GM23338 (cell line): ENCODE measurements around the gene LCTL. TPM values are rescaled to one million over a fixed set of nuclear protein-coding genes. Genes with fewer than 3 reads are reported as not detected.

Experiments used
- ATAC-seq: fragments of 200-7000 bp; cut with Tn5 transposase; 3 replicates; pipeline ENCODE4 v1.9.1; 2020
- DNase-seq: peaks from one replicate; pipeline ENCODE4 v3.0.0-alpha.2; 2015; ENCODE audit warnings: low spot score
- H2AFZ ChIP-seq: fragments of 200-600 bp; sonication (generic); 2 replicates; pipeline ENCODE4 v1.8.0; 2016; ENCODE audit warnings: antibody characterized with exemption, mild to moderate bottlenecking, moderate library complexity
- H3F3A ChIP-seq: fragments of 200-600 bp; sonication (generic); replicated peaks from 2 replicates; pipeline ENCODE4 v1.8.0; 2017; ENCODE audit warnings: antibody characterized with exemption, mixed run types, low read depth
- H3K27ac ChIP-seq: fragments of 200-600 bp; sonication (generic); 2 replicates; pipeline ENCODE4 v1.6.1; 2016; ENCODE audit warnings: low read depth
- H3K27me3 ChIP-seq: fragments of 200-600 bp; sonication (generic); 2 replicates; pipeline ENCODE4 v1.8.0; 2016; ENCODE audit warnings: mild to moderate bottlenecking, mixed run types, moderate library complexity; ENCODE audit not compliant: insufficient read depth
- H3K36me3 ChIP-seq: fragments of 200-600 bp; sonication (generic); 2 replicates; pipeline ENCODE4 v1.8.0; 2016; ENCODE audit warnings: mild to moderate bottlenecking; ENCODE audit not compliant: insufficient read depth
- H3K4me1 ChIP-seq: fragments of 200-600 bp; sonication (generic); 2 replicates; pipeline ENCODE4 v1.8.0; 2016; ENCODE audit warnings: mild to moderate bottlenecking, moderate library complexity; ENCODE audit not compliant: insufficient read depth
- H3K4me2 ChIP-seq: fragments of 200-600 bp; sonication (generic); 2 replicates; pipeline ENCODE4 v1.7.1; 2017; ENCODE audit warnings: mixed run types
- H3K4me3 ChIP-seq: fragments of 200-600 bp; sonication (generic); 2 replicates; pipeline ENCODE4 v1.6.1; 2016; ENCODE audit warnings: mixed run types
- H3K79me2 ChIP-seq: fragments of 200-600 bp; sonication (generic); replicated peaks from 2 replicates; pipeline ENCODE4 v1.8.0; 2017; ENCODE audit warnings: mild to moderate bottlenecking; ENCODE audit not compliant: insufficient read depth
- H3K9me2 ChIP-seq: fragments of 200-600 bp; sonication (generic); 2 replicates; pipeline ENCODE4 v1.8.0; 2017; ENCODE audit not compliant: insufficient read depth
- H4K20me1 ChIP-seq: fragments of 200-600 bp; sonication (generic); replicated peaks from 2 replicates; pipeline ENCODE4 v1.8.0; 2017; ENCODE audit warnings: mild to moderate bottlenecking; ENCODE audit not compliant: insufficient read depth
- H3K27ac Mint-ChIP-seq: 2 replicates; pipeline ENCODE4 v1.8.0; 2020; ENCODE audit warnings: inconsistent platforms, mild to moderate bottlenecking, moderate library complexity, mixed read lengths
- H3K27me3 Mint-ChIP-seq: 3 replicates; pipeline ENCODE4 v1.8.0; 2022; ENCODE audit warnings: low read depth, mild to moderate bottlenecking, moderate library complexity, mixed read lengths, inconsistent platforms; ENCODE audit not compliant: insufficient read depth, poor library complexity
- H3K36me3 Mint-ChIP-seq: 3 replicates; pipeline ENCODE4 v1.8.0; 2021; ENCODE audit warnings: low read depth, mild to moderate bottlenecking, inconsistent platforms, moderate library complexity, mixed read lengths
- H3K4me1 Mint-ChIP-seq: 3 replicates; pipeline ENCODE4 v1.8.0; 2020; ENCODE audit warnings: mild to moderate bottlenecking, inconsistent platforms, mixed read lengths
- H3K4me3 Mint-ChIP-seq: 3 replicates; pipeline ENCODE4 v1.8.0; 2021; ENCODE audit warnings: moderate library complexity, mild to moderate bottlenecking, inconsistent platforms, mixed read lengths
- H3K9me3 Mint-ChIP-seq: 3 replicates; pipeline ENCODE4 v1.8.0; 2020; ENCODE audit warnings: moderate library complexity, mild to moderate bottlenecking, inconsistent platforms, mixed read lengths
- CREB1 ChIP-seq: fragments of 250-450 bp; sonication (Bioruptor Pico); IDR thresholded peaks from 2 replicates; pipeline ENCODE4 v1.5.0; 2020; ENCODE audit warnings: low read depth, mild to moderate bottlenecking, moderate library complexity
- CTCF ChIP-seq, 2 experiments: fragments of 200-600 bp in 1 of 2; sonication (generic) in 1 of 2; conservative IDR thresholded peaks; 2 replicates each; pipeline versions ENCODE4 v1.5.1 to v1.6.1; 2016 to 2017; ENCODE audit warnings: antibody characterized with exemption in 2 of 2, low read depth in 2 of 2, mild to moderate bottlenecking in 2 of 2, moderate library complexity in 1 of 2
- ETS1 ChIP-seq: IDR thresholded peaks from 2 replicates; pipeline ENCODE4 v1.6.1; 2016; ENCODE audit warnings: antibody characterized with exemption
- EZH2 ChIP-seq: fragments of 200-600 bp; sonication (generic); IDR thresholded peaks from one replicate; pipeline ENCODE4 v1.8.0; 2017; ENCODE audit warnings: antibody characterized with exemption, mild to moderate bottlenecking, low read depth; ENCODE audit not compliant: unreplicated experiment
- EZH2phosphoT487 ChIP-seq: fragments of 200-600 bp; sonication (generic); IDR thresholded peaks from one replicate; pipeline ENCODE4 v1.8.1; 2018; ENCODE audit warnings: antibody characterized with exemption; ENCODE audit not compliant: unreplicated experiment
- JUNB ChIP-seq: IDR thresholded peaks from one replicate; pipeline ENCODE4 v1.6.1; 2016; ENCODE audit warnings: antibody characterized with exemption; ENCODE audit not compliant: unreplicated experiment
- NANOG ChIP-seq: IDR thresholded peaks from 2 replicates; pipeline ENCODE4 v1.6.1; 2016; ENCODE audit warnings: antibody characterized with exemption, borderline replicate concordance
- POLR2AphosphoS5 ChIP-seq: IDR thresholded peaks from 2 replicates; pipeline ENCODE4 v1.6.1; 2016; ENCODE audit warnings: antibody characterized with exemption, low read depth
- REST ChIP-seq: IDR thresholded peaks from one replicate; pipeline ENCODE4 v1.6.1; 2018; ENCODE audit warnings: antibody characterized with exemption; ENCODE audit not compliant: unreplicated experiment
- STAT1 ChIP-seq: IDR thresholded peaks from one replicate; pipeline ENCODE4 v1.6.1; 2016; ENCODE audit warnings: antibody characterized with exemption; ENCODE audit not compliant: unreplicated experiment
- ZNF114 ChIP-seq: fragments of 250-450 bp; sonication (Bioruptor Pico); IDR thresholded peaks from 2 replicates; pipeline ENCODE4 v1.5.0; 2020; ENCODE audit warnings: mild to moderate bottlenecking, moderate library complexity
- ZNF331 ChIP-seq: fragments of 250-450 bp; sonication (Bioruptor Pico); IDR thresholded peaks from 2 replicates; pipeline ENCODE4 v1.5.0; 2020; ENCODE audit warnings: low read depth, mild to moderate bottlenecking, moderate library complexity
- polyA plus RNA-seq: library from polyadenylated mRNA; unstranded; fragments of >200 nt; fragmentation: Nextera tagmentation; extraction: Ambion mirVana; gene quantifications from 2 replicates; pipeline ENCODE4 v1.2.1, GENCODE V29; 2016
- total RNA-seq: library from RNA; depleted of rRNA; stranded (reverse); fragments of >200 nt; shearing (Covaris generic); gene quantifications from 2 replicates; pipeline ENCODE4 v1.2.3, GENCODE V29; 2014

LCTL gene
- total and polyA plus RNA-seq, 2 experiments from 2014 or later, result 2.3 to 5.6 TPM

- Mint-ChIP-seq H3K36me3 (no peaks in the 10 kb centered on the region; the same call in 2 of the 3 replicates), H3K4me1 (peaks cover 24% of the 10 kb centered on the region), H3K9me3 (no peaks in the 10 kb centered on the region), H3K27ac (no peak overlapping the region), H3K27me3 (peaks cover 11% of the 10 kb centered on the region), H3K4me3 (no peak overlapping the region; the same call in 2 of the 3 replicates)
- Histone ChIP-seq H3F3A (0 out of 2 replicates have a peak, but pooled peaks cover 6% of the 10 kb centered on the region), H3K4me3 (no peak overlapping the region), H3K79me2 (no peaks in the 10 kb centered on the region), H4K20me1 (no peaks in the 10 kb centered on the region), H3K36me3 (no peaks in the 10 kb centered on the region), H2AFZ (no peak overlapping the region), H3K27me3 (no peaks in the 10 kb centered on the region), H3K27ac (no peak overlapping the region), H3K9me2 (no peaks in the 10 kb centered on the region), H3K4me2 (no peak overlapping the region), H3K4me1 (peaks cover 21% of the 10 kb centered on the region)
- DNase-seq (no peak), ATAC-seq (no peak)
- TF ChIP-seq POLR2AphosphoS5, result no peak
- no peak for TF ChIP-seq EZH2phosphoT487
- no peak for TF ChIP-seq JUNB
Measured at GRCh38 chr15:66569461-66570137, 3.8 kb upstream of the LCTL start.

GRCh38 chr15:66567897-66568296 lies 2.1 kb upstream of the LCTL start:
- H3K4me3 Mint-ChIP-seq, result no peak overlapping the region
- no peak overlapping the region for H3K27ac Mint-ChIP-seq
- Histone ChIP-seq H3F3A (0 out of 2 replicates have a peak, but pooled peaks cover 6% of the 10 kb centered on the region), H3K4me3 (no peak overlapping the region), H3K79me2 (no peaks in the 10 kb centered on the region), H3K4me1 (peaks cover 26% of the 10 kb centered on the region), H2AFZ (no peak overlapping the region), H3K4me2 (no peak overlapping the region), H4K20me1 (no peaks in the 10 kb centered on the region), H3K27me3 (no peaks in the 10 kb centered on the region), H3K9me2 (no peaks in the 10 kb centered on the region), H3K27ac (no peak overlapping the region), H3K36me3 (no peaks in the 10 kb centered on the region)
- peaks cover 28% of the 10 kb centered on the region for H3K4me1 Mint-ChIP-seq
- no peaks in the 10 kb centered on the region for H3K9me3 Mint-ChIP-seq
- peaks cover 15% of the 10 kb centered on the region for H3K27me3 Mint-ChIP-seq
- no peak for DNase-seq
- H3K36me3 Mint-ChIP-seq, result peaks cover 4% of the 10 kb centered on the region; the same call in 1 of the 3 replicates
- no peak for ATAC-seq
- TF ChIP-seq NANOG, result no peak
- no peak for TF ChIP-seq STAT1
- no peak for TF ChIP-seq JUNB
- no peak for TF ChIP-seq CTCF (conservative IDR thresholded peaks at IDR 0.05; ENCODE audit: low read depth in 2 of 2)
- no peak for TF ChIP-seq ETS1
- no peak for TF ChIP-seq ZNF331 (CRISPR knock-in tag)
- TF ChIP-seq EZH2phosphoT487, result no peak
- TF ChIP-seq EZH2, result no peak
- TF ChIP-seq ZNF114 (CRISPR knock-in tag), result no peak
- no peak for TF ChIP-seq CREB1 (CRISPR knock-in tag)
- TF ChIP-seq POLR2AphosphoS5, result no peak
- TF ChIP-seq REST, result no peak
